Astrocyte of the spinal cord (primary cell): ENCODE measurements around the gene SLC37A3.

Experiments used
- DNase-seq: peaks from one replicate; pipeline ENCODE4 v3.0.0; 2011; ENCODE audit warnings: low read depth, low spot score
- H3K4me3 ChIP-seq: 2 replicates; pipeline ENCODE4 v1.5.1; 2011; ENCODE audit warnings: low read depth, mild to moderate bottlenecking, low read length, moderate library complexity
- in situ Hi-C: cut with HindIII; loops from 2 replicates; pipeline ENCODE4 v1.10.0; 2017; ENCODE audit warnings: low sequenced_read_pairs
- TF ChIP-seq, protein P1 (sequence below): IDR thresholded peaks from 2 replicates; pipeline ENCODE4 v1.5.1; 2012; ENCODE audit warnings: low read depth, mild to moderate bottlenecking, low read length, inconsistent platforms

The SLC37A3 gene

DNA sequence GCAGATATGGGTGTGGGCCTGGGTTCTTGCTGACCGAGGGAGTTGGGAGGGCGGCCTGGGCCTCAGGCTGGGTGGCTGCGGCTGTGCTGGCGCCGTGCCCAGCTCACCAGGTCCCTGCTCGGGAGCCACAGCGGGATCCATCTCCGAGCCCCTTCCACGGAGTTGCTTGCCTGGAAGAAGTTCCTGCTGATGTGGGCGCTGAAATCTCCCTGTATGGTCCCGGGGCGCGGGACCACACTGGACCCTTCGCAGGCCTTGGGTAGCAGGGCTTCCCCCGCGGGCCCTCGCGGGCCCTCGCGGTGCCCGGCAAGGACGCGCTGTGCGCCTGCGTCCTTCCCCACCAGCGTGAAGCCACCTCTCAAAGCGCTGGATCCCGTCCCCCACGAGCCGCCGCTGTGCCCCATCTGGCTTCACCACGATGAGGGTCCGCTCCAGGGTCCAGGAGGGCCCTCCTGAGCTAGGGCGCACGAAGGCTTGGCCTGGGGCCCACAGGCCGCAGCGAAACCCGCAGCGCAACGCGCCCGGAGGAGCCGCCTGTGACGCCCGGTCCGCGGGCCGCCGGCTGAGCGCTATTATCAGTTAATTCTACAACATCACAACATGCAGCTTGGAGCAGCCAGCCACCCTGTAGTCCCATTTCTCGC, 37.0 kb upstream of the SLC37A3 start:
- no peak overlapping the region for H3K4me3 ChIP-seq
- in situ Hi-C loops: no loop called here
- DNase-seq: no peak
- TF ChIP-seq, protein P1, sequence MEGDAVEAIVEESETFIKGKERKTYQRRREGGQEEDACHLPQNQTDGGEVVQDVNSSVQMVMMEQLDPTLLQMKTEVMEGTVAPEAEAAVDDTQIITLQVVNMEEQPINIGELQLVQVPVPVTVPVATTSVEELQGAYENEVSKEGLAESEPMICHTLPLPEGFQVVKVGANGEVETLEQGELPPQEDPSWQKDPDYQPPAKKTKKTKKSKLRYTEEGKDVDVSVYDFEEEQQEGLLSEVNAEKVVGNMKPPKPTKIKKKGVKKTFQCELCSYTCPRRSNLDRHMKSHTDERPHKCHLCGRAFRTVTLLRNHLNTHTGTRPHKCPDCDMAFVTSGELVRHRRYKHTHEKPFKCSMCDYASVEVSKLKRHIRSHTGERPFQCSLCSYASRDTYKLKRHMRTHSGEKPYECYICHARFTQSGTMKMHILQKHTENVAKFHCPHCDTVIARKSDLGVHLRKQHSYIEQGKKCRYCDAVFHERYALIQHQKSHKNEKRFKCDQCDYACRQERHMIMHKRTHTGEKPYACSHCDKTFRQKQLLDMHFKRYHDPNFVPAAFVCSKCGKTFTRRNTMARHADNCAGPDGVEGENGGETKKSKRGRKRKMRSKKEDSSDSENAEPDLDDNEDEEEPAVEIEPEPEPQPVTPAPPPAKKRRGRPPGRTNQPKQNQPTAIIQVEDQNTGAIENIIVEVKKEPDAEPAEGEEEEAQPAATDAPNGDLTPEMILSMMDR: no peak

DNA sequence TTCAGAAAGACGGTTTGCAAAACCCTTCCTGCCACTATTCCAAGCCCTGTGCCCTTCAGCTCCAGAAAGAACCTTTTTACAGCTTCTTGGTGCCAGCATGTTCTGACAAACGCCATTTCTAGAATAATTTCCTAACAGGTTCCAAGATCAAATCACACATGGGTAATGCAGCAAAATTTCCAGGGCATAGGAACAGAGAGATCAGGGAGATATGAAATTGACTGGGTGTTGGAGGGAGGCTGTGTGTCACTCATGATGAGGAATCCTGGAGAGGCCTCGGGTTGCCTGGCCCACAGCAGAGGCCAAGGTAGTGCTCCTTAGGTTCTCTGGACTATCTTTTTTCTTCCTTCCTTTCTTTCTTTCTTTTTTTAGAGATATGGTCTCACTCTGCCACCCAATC, 35.1 kb upstream of the SLC37A3 start:
- in situ Hi-C loops: no loop called here
- DNase-seq: no peak
- no peak overlapping the region for H3K4me3 ChIP-seq
- TF ChIP-seq, protein P1: no peak

DNA sequence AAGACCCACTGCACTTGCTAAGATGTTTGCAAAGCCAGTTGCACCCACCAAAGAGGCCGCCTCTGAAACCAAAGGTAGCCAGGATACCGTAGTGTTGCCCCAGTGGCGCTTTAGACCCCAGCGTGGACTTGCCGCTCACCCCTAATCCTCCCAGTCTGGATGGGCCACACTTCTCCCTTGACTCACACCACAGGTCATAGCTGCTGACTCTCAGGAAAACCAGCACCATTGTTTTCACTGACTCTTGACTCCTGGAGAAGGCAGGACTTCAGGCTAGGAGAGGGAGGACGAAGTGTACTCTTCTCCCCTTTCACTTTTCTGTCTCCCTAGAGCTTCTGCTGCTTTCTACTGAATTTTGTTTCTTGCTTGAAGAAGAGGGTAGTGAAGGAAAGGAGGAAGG, 27.8 kb upstream of the SLC37A3 start:
- DNase-seq: no peak
- TF ChIP-seq, protein P1: no peak
- in situ Hi-C loops: no loop called here
- H3K4me3 ChIP-seq: no peak overlapping the region

DNA sequence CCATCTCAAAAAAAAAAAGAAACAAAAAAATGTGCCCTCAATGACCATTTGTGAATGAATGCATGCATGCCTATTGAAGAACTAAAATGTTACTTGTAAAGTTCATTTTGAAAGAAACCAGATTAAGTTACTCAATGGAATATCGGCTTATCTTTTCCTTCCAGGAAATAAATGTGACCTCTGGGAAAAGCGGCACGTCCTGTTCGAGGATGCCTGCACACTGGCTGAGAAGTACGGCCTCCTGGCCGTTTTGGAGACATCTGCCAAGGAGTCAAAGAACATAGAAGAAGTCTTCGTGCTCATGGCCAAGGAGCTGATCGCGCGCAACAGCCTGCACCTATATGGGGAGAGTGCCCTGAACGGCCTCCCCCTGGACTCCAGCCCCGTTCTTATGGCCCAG, 27.4 kb upstream of the SLC37A3 start:
- in situ Hi-C loops: no loop called here
- H3K4me3 ChIP-seq: no peak overlapping the region
- no peak for DNase-seq
- TF ChIP-seq, protein P1: no peak

DNA sequence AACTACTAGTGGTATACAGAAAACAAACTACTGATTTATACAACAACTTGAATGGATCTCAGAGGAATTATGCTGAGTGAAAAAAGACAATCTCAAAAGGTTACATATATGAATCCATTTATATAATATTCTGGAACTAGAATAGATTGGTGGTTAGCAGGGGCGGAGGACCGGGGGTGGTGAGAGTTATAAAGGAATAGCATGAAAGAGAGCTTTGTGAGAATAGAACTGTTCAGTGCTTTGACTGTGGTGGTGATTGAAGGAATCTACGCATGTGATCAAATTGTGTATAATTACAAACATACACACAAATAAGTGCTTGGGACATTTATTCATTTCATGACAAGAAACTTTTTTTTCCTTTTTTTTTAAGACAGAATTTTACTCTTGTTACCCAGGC, 25.2 kb upstream of the SLC37A3 start:
- no peak for DNase-seq
- TF ChIP-seq, protein P1: no peak
- in situ Hi-C loops: no loop called here
- no peak overlapping the region for H3K4me3 ChIP-seq

DNA sequence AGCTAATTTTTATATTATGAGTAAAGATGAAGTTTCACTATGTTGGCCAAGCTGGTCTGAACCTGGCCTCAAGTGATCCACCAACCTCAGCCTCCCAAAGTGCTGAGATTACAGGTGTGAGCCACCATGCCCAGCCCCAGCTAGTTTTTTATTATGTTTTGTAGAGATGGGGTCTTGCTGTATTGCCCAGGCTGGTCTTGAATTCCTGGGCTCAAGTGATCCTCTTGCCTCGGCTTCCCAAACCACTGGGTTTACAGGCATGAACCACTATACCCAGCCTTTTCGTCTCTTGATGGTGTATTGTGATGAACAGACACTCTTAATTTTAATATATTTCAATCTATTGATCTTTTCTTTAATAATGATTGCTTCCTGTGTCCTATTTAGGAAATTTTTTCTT, 23.2 kb upstream of the SLC37A3 start:
- H3K4me3 ChIP-seq: no peak overlapping the region
- in situ Hi-C loops: no loop called here
- DNase-seq: no peak
- TF ChIP-seq, protein P1: no peak
